DMS 273 (cell line): ENCODE measurements around the gene ZNF521.
"Not testable (repeated sequence)": the region's sequence is repeated elsewhere in the genome, so short reads cannot be mapped to it uniquely, and the experiment has no call there.

Experiments used
- DNase-seq: peaks from one replicate; lab custom pipeline; 2025; ENCODE audit not compliant: unreplicated experiment; lab: John Stamatoyannopoulos, UW

ZNF521 gene

DNA sequence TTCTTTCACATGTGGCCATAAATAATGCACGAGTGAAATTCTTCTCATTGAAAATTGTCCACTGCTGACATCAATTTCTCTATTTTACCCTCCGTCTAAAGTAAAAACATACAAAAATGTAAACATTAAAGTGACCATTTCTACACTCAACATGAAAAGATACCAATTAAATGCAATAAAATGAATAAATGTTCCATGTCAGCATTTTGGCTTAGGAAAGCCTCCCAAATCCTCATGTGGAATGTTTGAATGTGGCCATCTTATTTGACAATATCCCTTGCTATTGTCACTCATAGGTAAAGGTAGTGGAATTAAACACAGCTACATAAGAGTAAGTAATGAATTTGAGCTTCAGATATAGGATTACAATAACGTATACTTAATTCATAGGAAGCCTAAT is 60.8 kb downstream of the ZNF521 start:
- no peak for DNase-seq

DNA sequence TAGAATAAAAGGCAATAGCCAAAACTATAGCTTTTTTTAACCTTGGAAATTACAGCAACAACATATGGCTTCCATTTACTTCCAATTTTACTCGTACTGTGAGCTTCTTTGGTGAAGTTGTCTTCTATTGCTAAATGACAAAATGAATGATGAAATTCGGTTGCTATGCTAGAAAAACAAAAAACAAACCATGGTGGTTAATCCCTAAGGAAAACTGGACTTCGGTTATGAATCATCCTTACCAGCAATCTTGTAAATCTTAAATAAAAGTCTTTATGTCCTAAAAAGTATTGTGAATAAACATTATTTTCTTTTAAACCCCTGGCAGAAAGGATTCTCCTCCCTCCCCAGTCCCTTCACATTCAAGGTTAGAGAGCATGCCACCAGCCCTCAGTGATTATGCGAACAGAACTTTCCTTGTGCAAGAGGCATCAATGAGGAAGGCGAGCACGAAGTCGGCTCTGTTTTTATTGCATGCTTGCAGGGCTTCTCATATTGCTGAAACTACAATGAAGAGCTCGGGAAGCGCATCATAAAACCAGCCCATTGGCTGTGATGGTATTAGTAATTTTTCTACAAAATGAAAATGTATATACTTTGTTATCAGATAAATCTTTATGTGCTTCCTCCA is 62.9 kb downstream of the ZNF521 start:
- DNase-seq, result peak; percentile 55

DNA sequence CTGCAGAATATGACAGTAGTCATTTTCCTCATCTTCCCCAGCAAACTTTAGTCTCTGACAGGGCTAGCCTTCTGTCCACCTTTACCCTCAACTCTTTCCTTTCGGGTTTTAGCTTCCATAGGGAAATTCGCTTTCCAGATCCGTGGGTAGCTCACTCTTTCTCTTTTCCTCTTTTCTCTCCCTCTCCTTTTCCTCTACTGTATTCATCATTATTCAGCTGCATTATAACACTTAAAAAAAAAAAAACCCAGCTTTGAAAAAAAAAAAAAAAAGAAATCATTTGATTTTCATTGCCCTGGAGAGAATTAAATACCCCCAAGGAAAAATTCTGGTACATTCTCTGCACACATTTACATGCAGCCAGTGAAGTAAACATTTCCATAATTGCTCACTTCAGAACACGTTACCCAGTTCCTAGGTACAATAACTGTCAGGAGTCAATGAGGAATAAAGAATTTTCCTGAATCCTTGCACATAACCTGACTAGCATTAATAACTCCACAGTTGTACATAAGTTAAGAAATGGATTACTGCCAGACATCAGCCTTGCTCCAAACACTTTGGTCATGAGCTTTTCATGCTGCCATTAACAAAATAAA is 63.5 kb downstream of the ZNF521 start:
- DNase-seq, result no peak

DNA sequence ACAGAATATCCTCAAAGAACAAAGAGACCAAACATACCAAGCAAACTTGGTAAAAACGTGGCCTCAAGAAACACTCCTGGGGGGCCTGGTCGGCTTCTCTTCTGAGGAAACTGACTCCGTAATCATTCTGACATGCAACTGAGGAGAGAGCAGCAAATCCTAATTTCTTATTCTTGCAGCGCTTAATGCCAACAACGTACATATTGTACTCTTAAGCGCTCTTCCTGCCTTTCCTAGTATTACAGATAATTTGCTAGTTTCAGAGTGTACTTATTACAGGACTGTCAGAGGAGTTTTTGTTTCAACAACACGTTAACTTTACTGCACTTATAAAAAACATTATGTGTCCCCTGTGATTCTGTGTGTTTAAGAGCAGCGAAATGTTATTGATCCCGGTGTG is 64.9 kb downstream of the ZNF521 start:
- no peak for DNase-seq

DNA sequence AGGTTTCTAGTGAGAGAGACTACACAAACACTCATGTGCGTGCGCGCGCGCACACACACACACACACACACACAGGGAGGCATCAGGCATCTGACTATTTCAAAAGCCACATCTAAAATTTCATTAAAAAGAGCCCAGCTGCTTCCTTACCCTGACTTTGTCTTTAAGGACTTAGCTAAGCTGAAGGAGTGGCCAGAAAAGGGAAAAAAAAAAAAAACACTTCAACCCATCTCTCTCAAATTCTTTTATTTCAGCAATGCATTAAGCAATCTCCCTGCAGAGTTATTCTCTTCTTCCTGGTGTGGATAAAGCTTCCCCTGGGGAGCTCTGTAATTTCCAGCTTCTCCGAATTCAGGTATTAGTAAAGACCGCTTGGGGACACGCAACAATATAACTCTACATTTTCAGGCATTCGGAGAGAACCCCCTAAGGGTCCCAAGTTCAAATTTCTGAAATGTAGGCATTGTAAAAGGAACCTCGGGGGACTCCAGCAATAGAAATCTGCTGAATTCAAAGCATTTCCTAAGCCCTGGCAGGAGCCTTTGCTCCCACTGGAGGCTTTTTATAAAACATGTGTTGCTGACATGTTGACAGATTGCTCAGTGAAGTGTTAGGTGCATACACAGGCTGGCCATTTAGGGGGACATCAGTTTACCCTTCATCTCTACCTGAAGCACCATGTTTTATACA is 67.0 kb downstream of the ZNF521 start:
- peak; percentile 69 for DNase-seq

DNA sequence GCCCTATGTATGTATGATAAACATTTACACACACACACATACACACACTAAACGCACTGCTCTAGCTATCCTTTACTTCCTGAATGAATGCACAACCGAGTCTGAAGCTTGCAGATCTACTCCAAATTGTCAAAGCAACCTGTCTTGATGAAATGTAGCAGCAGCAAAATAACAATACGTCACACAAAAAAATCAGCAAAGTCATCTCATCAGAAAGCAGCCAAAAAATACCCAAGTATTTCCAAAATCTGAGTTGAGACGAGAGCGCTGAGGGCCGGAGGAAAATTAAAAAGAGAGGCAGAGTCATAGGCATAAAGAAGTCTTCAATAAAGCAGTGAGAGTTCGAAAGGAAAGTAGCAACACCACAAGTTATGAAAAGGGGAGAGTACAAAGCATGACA is 67.7 kb downstream of the ZNF521 start:
- DNase-seq, result no peak

DNA sequence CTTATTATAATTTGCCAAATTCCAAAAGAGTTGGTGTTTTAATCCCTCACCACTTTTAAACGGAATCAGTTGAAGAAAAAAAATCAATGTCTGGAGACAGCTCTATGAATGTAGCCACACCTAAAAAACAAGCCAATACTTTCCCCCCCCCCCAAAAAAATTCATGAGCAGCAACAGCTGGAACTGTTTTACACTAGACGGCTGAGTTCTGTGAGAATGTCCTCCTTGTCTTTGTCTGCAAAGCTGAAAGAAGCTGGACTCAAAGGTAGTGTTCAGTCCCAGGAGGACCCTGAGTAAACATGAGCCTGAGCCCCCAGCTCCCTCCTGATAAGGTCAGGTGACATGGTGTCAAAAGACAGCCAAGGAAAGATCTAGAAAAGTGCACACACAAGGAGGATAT is 68.2 kb downstream of the ZNF521 start:
- DNase-seq, result peak; percentile 16

DNA sequence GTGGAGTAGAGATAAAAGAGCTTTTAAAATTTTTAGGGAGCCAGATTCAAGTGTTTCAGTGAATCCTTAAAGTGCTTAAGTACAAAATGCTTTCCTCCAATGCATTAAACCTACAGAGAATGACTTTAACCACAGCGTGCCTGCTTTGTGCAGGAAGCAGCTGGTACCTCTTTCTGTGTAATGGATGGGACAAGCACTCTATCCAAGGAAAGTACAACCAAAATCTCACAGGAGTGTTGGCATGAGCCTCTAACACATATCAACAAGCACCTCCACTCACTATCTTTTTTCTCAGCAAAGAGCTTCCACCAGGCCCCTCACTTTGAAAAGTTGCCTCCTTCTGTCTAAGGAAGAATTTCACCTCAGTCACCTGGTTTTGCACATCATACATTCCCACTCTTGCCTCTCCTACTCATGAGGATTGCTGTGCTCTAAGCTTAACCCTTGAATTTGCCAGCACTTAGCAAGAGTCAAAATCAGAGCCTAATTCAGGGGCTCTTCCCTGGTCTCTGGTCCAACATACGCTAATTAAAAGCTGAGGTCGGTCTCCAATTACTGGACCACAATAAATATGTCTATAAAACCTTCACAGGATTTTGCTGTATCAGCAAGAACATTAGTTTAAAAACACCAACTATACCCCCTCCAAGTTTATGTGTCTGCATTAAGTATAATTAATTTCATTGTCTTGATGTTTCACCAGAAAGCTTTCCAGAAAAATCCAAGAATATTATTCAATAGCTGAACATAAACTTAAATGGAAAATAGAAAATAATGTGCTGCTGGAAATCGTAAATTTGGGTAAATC is 68.9 kb downstream of the ZNF521 start:
- peak; percentile 10 for DNase-seq

DNA sequence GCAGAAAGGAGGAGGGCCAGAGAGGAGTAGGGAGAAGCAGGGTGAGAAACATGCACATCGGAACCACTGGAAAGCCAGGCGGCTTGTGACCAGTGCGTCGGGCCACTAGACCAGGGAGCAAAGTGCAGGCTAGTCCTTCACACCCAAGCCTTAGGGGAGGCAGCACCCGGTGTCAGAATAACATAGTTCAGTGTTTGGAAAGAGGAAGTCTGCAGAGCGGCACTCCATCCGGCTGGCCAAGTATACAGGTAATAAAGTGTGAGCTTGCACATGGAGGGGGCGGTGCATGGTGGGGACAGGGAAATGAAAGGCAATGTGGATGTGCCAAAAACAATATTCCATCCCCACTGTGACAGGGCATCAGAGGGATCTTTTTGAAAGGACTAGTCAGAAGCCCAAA is 69.7 kb downstream of the ZNF521 start:
- DNase-seq, result no peak

DNA sequence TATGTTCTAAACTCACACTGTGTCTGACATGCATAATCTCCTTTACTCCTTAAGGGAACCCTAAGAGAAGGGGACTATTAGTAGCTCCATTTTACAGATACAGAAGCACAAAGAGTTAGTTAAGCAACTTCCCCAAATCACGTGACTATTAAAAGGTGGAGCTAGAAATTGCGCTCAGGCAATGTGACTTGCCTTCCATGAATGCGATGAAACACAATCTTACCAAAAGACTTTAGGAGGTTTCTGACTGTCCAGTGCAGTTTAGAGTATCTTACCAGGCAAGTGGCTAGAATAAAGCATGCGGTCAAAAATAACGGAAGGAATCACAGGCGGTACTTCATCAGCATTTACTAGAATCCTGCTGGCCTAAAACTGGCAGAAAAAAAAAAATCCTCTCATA is 70.4 kb downstream of the ZNF521 start:
- DNase-seq, result no peak

DNA sequence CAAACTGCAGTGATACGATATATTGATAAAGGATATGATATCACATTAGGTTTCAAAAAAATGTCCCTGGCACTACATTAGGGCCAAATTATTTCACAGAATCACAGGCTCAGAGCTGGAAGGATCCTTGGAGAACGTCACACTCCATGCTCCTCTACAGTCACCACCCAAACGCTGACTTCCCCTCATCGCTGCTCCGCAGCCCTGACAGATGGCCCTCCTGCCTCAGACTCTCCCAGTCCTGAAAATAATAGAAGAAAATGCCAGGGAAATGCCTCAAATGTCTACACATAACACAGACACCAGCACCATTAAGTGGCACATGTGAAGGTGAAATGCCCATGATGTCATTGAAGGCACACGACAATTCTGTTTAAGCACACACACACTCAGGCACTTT is 72.0 kb downstream of the ZNF521 start:
- DNase-seq, result peak; percentile 73

DNA sequence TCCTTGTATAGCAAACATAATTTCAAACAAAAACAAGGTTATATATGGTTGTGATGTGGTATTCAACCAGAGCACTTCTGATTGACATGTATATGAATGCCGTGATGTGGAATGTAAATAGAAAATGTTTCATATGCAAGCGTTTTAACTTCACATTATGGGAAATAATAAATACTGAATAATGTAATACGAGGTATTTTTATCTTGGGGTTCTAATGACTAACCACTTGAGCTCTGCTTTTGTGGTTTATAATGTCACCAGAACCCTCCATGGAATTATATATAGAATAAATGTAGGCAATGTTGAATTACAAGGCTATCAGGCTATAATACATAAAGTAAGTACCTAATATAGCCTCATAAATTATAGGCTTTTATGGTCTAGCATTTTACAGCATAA is 72.4 kb downstream of the ZNF521 start:
- no peak for DNase-seq

DNA sequence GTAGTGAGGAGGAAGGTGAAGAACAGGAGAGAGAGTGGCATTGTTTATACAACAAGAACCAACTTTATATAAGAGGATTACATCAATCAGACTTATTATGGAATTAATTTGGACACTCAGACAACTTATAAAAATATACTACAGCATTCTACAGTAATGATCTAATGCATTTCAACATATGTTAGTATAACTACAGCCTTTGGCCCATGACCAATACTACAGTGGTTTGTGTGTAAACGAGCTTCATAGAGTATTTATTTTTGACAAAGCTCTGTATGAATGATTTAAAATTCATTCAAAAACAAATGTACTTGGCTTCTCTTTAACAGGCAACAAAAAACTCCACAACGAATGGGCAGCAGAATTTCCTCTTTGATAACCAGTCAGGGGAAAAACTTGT is 72.8 kb downstream of the ZNF521 start:
- peak; percentile 65 for DNase-seq

DNA sequence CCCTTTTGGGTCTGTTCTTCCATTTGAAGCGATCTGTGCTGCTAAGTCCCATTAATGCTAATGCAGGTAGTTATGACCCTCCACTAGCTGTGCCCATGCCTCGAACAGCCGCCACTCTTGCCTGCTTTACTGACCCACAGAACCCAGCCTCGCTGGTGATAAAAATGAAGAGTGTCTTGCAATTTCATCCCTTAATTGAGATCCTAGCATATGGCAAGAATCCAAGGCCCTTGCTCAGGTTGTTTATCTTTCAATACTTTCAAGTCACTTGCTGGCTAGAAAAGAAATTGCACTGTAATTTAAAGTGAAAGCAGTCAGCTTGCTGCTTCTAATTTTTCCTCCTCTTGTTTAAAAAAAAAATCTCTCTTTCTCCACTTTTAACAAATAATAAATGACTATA is 73.6 kb downstream of the ZNF521 start:
- DNase-seq, result peak; percentile 71

DNA sequence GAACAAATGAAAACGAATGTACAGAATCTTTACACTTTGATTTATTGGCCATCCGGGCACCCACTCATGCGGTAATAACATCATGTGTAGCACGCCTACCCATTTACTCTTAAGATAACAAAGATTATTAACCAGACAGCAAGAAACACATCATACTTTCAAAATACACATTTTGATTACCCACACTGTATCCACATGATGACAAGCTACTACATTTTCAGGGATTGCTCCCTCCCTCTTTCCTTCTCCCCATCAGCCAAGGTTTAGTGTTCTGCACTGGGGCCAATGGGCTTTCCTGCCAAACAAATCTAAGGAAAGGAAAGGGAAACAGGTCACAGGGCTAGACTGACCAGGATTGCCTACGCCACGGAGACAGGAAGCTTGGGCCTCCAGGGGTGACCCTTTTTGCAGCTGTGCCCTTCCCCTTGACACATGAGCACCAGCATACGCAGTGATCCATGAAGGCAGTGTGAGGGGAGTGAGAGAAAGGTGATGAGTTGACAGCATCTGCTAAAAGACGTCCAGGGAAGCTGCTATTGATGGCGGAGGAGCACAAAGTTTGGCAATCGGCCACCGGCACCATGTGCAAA is 76.5 kb downstream of the ZNF521 start:
- peak; percentile 17 for DNase-seq

DNA sequence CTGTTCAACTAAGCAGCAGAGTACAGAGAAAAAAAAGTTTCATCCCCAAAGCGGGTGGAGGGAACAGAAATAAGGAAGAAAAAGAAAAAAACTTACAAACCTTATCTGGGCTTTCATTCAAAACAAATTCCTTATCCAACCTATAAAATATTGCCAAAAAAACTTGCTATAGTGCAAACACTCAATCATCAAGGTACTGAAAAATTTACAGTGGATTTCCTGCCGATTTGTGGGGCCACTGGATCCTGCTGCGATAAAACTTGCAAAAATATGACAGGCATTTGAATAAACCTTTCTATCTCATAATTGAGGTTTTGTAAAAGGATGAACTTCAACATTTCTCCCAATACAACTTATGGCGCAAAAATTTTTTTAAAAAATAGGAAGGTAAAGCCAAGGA is 77.0 kb downstream of the ZNF521 start:
- no peak for DNase-seq

DNA sequence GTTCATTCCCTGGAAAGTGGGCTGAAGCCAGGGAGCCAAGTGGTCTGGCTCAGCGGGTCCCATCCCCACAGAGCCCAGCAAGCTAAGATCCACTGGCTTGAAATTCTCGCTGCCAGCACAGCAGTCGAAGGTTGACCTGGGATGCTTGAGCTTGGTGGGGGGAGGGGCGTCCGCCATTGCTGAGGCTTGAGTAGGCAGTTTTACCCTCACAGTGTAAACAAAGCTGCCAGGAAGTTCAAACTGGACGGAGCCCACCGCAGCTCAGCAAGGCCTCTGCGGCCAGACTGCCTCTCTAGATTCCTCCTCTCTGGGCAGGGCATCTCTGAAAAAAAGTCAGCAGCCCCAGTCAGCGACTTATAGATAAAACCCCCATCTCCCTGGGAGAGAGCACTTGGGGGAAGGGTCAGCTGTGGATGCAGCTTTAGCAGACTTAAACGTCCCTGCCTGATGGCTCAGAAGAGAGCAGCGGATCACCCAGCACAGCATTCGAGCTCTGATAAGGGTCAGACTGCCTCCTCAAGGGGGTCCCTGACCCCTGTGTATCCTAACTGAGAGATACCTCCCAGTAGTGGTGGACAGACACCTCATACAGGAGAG is 84.9 kb downstream of the ZNF521 start:
- not testable (repeated sequence) for DNase-seq

DNA sequence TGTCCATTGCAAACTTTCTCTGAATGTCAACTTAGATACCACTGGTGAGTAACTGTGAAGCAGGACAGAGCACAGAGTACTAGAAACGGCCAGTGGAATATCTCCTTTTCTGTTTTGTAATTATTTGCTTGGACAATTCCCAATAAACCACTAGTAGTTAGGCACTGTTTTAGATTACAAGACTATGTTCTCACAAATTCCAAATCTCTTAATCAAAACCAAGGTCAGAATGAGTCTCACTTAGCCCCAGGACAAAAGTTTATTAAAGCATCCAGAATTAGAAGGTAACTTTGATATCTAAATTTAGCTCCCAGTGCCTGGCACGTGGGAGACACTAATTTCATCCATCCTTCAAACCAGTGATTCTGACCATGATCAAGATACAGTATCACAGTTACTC is 89.0 kb downstream of the ZNF521 start:
- no peak for DNase-seq

DNA sequence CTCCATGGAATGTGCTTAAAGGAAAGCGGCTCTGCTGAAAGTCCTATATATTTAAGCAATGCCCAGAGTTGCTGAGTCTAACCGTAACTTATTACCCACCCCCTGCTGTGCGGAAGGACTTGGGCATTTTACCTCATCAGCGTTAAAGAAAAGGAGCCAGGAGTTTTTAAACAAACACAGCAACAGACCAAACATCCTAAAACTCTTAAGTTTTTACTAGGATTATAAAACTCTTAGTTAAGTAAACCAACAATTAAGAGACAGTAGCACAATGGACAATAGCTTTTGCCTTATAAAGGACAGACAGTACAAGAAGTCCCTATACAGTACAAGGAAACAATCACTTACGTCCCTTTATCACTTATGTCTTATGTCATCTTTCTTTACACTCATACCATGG is 90.2 kb downstream of the ZNF521 start:
- DNase-seq, result no peak

DNA sequence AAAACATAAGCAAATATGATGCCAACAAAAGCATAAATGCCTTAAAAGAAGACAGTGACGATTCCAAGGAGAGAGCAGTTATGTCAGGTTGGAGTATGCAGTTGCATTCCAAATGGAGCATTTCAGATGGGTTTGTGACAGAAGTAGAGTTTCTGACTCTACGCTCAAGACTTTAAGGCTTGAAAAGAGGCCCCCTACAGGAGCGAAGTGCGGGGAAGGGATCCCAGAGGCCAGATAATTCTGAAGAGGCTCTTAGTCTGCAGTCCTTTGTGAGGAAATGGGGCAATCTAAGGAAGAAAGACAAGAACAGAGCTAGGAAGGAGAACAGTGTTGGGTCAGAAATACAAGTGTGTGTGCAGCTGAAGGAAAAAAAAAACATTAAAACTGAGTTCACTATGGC is 95.5 kb downstream of the ZNF521 start:
- DNase-seq, result no peak

DNA sequence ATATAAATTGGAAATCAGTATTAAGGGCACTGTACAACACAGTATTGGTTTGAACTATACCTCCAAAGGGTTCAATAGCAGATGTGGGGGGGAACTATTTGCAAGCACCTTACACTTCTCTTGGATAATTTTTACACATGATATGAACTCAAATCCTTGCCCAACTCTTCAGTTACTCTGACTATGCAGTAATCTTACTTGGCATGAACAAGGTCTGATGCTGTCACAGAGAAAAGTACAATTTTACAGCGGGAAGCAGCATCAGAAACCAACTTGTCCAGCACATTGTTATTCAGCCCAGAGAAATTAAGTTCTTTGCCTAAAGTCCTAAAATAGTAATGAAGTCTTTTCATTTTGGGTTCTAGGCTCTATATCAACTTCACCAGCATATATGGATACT is 98.2 kb downstream of the ZNF521 start:
- DNase-seq, result no peak
